K562 (cell line): ENCODE results near the gene DHRS3. TPM values are rescaled to one million over a fixed set of nuclear protein-coding genes. Genes with fewer than 3 reads are reported as not detected.
A peak's percentile ranks its signal among the peaks of the same experiment; 100 is the strongest.

Experiments used
- AFF4 ChIP-seq: sonication (generic); formaldehyde crosslinking; IDR thresholded peaks from 2 replicates; pipeline ENCODE4 v1.8.0; 2023; ENCODE audit warnings: mild to moderate bottlenecking, missing genetic modification reagents
- ARID1B ChIP-seq: fragments of 450-650 bp; IDR thresholded peaks from 2 replicates; pipeline ENCODE4 v1.6.1; 2016; ENCODE audit warnings: antibody characterized with exemption, mild to moderate bottlenecking, inconsistent platforms
- ARID3A ChIP-seq: IDR thresholded peaks from 2 replicates; pipeline ENCODE4 v1.6.1; 2012; ENCODE audit warnings: low read depth, low read length, improper control_type of control experiment, borderline replicate concordance
- HNRNPH1 ChIP-seq: fragments of 200-400 bp; formaldehyde crosslinking; optimal IDR thresholded peaks from 2 replicates; pipeline ENCODE3; 2017; ENCODE audit warnings: low read depth, mild to moderate bottlenecking, low read length, moderate library complexity
- HOXB6 ChIP-seq: fragments of 250-450 bp; sonication (Bioruptor Pico); IDR thresholded peaks from 2 replicates; pipeline ENCODE4 v1.5.1; 2022; ENCODE audit warnings: mild to moderate bottlenecking, borderline replicate concordance
- KAT7 ChIP-seq: sonication (generic); formaldehyde crosslinking; IDR thresholded peaks from 2 replicates; pipeline ENCODE4 v1.8.0; 2022; ENCODE audit warnings: missing genetic modification reagents, mild to moderate bottlenecking, borderline replicate concordance
- MTA3 ChIP-seq: fragments of 450-650 bp; formaldehyde crosslinking; IDR thresholded peaks from 2 replicates; pipeline ENCODE4 v1.6.1; 2017; ENCODE audit warnings: mild to moderate bottlenecking, borderline replicate concordance
- NFE2L1 ChIP-seq: fragments of 450-650 bp; IDR thresholded peaks from 2 replicates; pipeline ENCODE4 v1.6.1; 2016; ENCODE audit warnings: missing genetic modification characterization, low read depth, mild to moderate bottlenecking, missing compliant biosample characterization, moderate library complexity, borderline replicate concordance
- NR4A1 ChIP-seq, 2 experiments: fragments of 250-450 bp in 1 of 2; fragments of 450-650 bp in 1 of 2; sonication (Bioruptor Pico) in 1 of 2; IDR thresholded peaks; 2 replicates each; pipeline versions ENCODE4 v1.4.0 to v1.6.1; 2016 to 2020; ENCODE audit warnings: mild to moderate bottlenecking in 2 of 2, missing compliant biosample characterization in 1 of 2, missing genetic modification characterization in 1 of 2, moderate library complexity in 1 of 2
- POLR3G ChIP-seq: IDR thresholded peaks from 2 replicates; pipeline ENCODE4 v1.6.1; 2011; ENCODE audit not compliant: insufficient read length, insufficient replicate concordance; ENCODE audit errors: extremely low read depth
- RFX5 ChIP-seq: IDR thresholded peaks from 2 replicates; pipeline ENCODE4 v1.6.1; 2011; ENCODE audit warnings: low read depth, mild to moderate bottlenecking, improper control_type of control experiment, low read length
- SMARCE1 ChIP-seq: fragments of 450-650 bp; IDR thresholded peaks from 2 replicates; pipeline ENCODE4 v1.7.1; 2016; ENCODE audit warnings: mild to moderate bottlenecking
- TAF1 ChIP-seq: IDR thresholded peaks from 2 replicates; pipeline ENCODE4 v1.6.1; 2011; ENCODE audit warnings: mild to moderate bottlenecking, low read length, moderate library complexity; ENCODE audit not compliant: insufficient read depth, control insufficient read depth, severe bottlenecking; ENCODE audit errors: extremely low read depth
- TAF7 ChIP-seq: fragments of 450-650 bp; IDR thresholded peaks from 2 replicates; pipeline ENCODE4 v1.6.1; 2016; ENCODE audit warnings: missing genetic modification characterization, missing compliant biosample characterization
- ZBTB49 ChIP-seq: sonication (generic); formaldehyde crosslinking; IDR thresholded peaks from 2 replicates; pipeline ENCODE4 v1.8.0; 2022; ENCODE audit warnings: missing genetic modification reagents, mild to moderate bottlenecking, borderline replicate concordance
- ZNF766 ChIP-seq: fragments of 200-800 bp; sonication (Bioruptor generic); conservative IDR thresholded peaks from 2 replicates; pipeline ENCODE4 v1.6.1; 2016; ENCODE audit warnings: missing genetic modification characterization, missing compliant biosample characterization
- ZNF79 ChIP-seq: fragments of 250-450 bp; sonication (Bioruptor Pico); IDR thresholded peaks from 2 replicates; pipeline ENCODE4 v1.4.0; 2020; ENCODE audit warnings: low read depth, mild to moderate bottlenecking, moderate library complexity
- polyA plus RNA-seq, 8 experiments: library from polyadenylated mRNA; depleted of rRNA in 4 of 8; stranded (reverse) in 5 of 8; unstranded in 3 of 8; fragments of >200 nt; fragmentation: Nextera tagmentation in 2 of 8; fragmentation: Illumina TruSeq in 1 of 8; extraction: Ambion mirVana in 2 of 8; extraction: Trizol in 1 of 8; gene quantifications; 2 replicates each; pipeline versions ENCODE4 v1.2.1 to v1.2.3, GENCODE V29; 2011 to 2014; ENCODE audit warnings: inconsistent platforms in 1 of 8, missing spikeins in 1 of 8
- total RNA-seq, 7 experiments: library from RNA; depleted of rRNA in 6 of 7; stranded (reverse); fragments of >200 nt in 6 of 7; fragmentation: Illumina TruSeq in 2 of 7; extraction: Trizol in 2 of 7; gene quantifications; 2 replicates each; pipeline versions ENCODE4 v1.2.1 to v1.2.3, GENCODE V29; 2011 to 2021; ENCODE audit warnings: low replicate concordance in 1 of 7
- TF ChIP-seq, protein P1 (sequence below): fragments of 200-800 bp; sonication (Bioruptor generic); IDR thresholded peaks from 2 replicates; pipeline ENCODE4 v1.6.1; 2017; ENCODE audit warnings: missing genetic modification characterization, missing compliant biosample characterization

The DHRS3 gene
- total and polyA plus RNA-seq, 9 of the 15 experiments (the other 6 are each of a cell fraction or from before 2014, with no cell fraction given): 21.0 to 116 (median 58.7) TPM

- TF ChIP-seq, protein P1, sequence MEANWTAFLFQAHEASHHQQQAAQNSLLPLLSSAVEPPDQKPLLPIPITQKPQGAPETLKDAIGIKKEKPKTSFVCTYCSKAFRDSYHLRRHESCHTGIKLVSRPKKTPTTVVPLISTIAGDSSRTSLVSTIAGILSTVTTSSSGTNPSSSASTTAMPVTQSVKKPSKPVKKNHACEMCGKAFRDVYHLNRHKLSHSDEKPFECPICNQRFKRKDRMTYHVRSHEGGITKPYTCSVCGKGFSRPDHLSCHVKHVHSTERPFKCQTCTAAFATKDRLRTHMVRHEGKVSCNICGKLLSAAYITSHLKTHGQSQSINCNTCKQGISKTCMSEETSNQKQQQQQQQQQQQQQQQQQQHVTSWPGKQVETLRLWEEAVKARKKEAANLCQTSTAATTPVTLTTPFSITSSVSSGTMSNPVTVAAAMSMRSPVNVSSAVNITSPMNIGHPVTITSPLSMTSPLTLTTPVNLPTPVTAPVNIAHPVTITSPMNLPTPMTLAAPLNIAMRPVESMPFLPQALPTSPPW (CRISPR knock-in tag): no peak
- TF ChIP-seq ARID1B: no peak
- TF ChIP-seq HOXB6 (CRISPR knock-in tag): no peak
- TF ChIP-seq TAF1: no peak
- no peak for TF ChIP-seq RFX5
- TF ChIP-seq SMARCE1: 0 out of 2 replicates have a peak, but pooled peaks have one; percentile 68
- TF ChIP-seq AFF4 (CRISPR knock-in tag): no peak
- no peak for TF ChIP-seq ZNF79 (CRISPR knock-in tag)
- TF ChIP-seq POLR3G: no peak
- TF ChIP-seq TAF7 (tag): no peak
- no peak for TF ChIP-seq ARID3A
- TF ChIP-seq MTA3: no peak
- no peak for TF ChIP-seq HNRNPH1
- TF ChIP-seq ZNF766 (CRISPR knock-in tag): peak; percentile 34
- TF ChIP-seq NR4A1 (CRISPR knock-in tag; IDR thresholded peaks at IDR 0.05): no peak
- no peak for TF ChIP-seq NR4A1 (tag; IDR thresholded peaks at IDR 0.05)
- no peak for TF ChIP-seq NFE2L1
- TF ChIP-seq ZBTB49 (CRISPR knock-in tag): no peak
- no peak for TF ChIP-seq KAT7 (CRISPR knock-in tag)
Measured at GRCh38 chr1:12529640-12530174, 88.3 kb downstream of the DHRS3 start (continued).
